Mesothelial cell of epicardium (in vitro differentiated cells): Measurements from ENCODE around the gene BICD2. TPM values are rescaled to one million over a fixed set of nuclear protein-coding genes. Genes with fewer than 3 reads are reported as not detected.

Experiments used
- DNase-seq, 2 experiments: peaks; one replicate each; pipeline ENCODE4 v3.0.0; 2021; ENCODE audit warnings: low spot score in 2 of 2; ENCODE audit not compliant: unreplicated experiment in 2 of 2
- H3K27ac Mint-ChIP-seq: 2 replicates; pipeline ENCODE4 v1.8.0; 2021; ENCODE audit warnings: mixed read lengths
- H3K27me3 Mint-ChIP-seq: 2 replicates; pipeline ENCODE4 v1.8.0; 2021; ENCODE audit warnings: low read depth, mixed read lengths
- H3K36me3 Mint-ChIP-seq: 2 replicates; pipeline ENCODE4 v1.8.0; 2021; ENCODE audit warnings: mixed read lengths
- H3K4me1 Mint-ChIP-seq: 2 replicates; pipeline ENCODE4 v1.8.0; 2021; ENCODE audit warnings: mixed read lengths
- H3K4me3 Mint-ChIP-seq: 2 replicates; pipeline ENCODE4 v1.8.0; 2021; ENCODE audit warnings: mild to moderate bottlenecking, moderate library complexity, mixed read lengths
- H3K9me3 Mint-ChIP-seq: 2 replicates; pipeline ENCODE4 v1.8.0; 2021; ENCODE audit warnings: mixed read lengths
- CTCF ChIP-seq: fragments of 200-600 bp; sonication (generic); IDR thresholded peaks from one replicate; pipeline ENCODE4 v1.5.0; 2021; ENCODE audit warnings: antibody characterized with exemption; ENCODE audit not compliant: unreplicated experiment
- total RNA-seq: library from RNA; stranded (reverse); gene quantifications from 3 replicates; pipeline ENCODE4 v1.2.1, GENCODE V29; 2021

Gene BICD2
- total RNA-seq, 1 donor from 2014 or later: 30.2 TPM

GRCh38 chr9:92774274-92774673 lies 9.6 kb upstream of the BICD2 start:
- DNase-seq: no peak
- H3K9me3 Mint-ChIP-seq: peaks cover 2% of the 10 kb centered on the region
- H3K27me3 Mint-ChIP-seq: peaks cover under 1% of the 10 kb centered on the region
- no peak overlapping the region for H3K4me3 Mint-ChIP-seq
- no peak for TF ChIP-seq CTCF
- H3K36me3 Mint-ChIP-seq: no peaks in the 10 kb centered on the region
- peaks cover 14% of the 10 kb centered on the region for H3K4me1 Mint-ChIP-seq
- H3K27ac Mint-ChIP-seq: no peak overlapping the region

DNA sequence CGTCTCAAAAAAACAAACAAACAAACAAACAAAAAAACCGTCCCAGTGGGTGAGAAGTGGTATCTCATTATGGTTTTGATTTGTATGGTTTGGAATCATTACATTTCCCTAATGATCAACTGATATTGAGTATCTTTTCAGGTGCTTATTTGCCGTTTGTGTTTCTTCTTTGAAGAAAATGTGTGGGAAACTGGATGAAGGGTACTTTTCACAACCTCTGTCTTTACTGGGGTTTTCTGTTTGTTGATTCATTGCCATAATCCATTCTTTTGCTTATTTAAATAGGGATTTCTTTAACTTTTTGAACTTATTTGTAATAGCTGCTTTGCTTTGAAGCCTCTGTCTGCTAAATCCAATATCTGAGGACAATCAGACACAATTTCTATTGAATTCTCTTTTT lies 9.2 kb upstream of the BICD2 start:
- no peak for DNase-seq
- Mint-ChIP-seq H3K4me1 (peaks cover 14% of the 10 kb centered on the region), H3K36me3 (no peaks in the 10 kb centered on the region), H3K9me3 (no peaks in the 10 kb centered on the region), H3K27me3 (no peaks in the 10 kb centered on the region), H3K27ac (no peak overlapping the region), H3K4me3 (no peak overlapping the region)
- no peak for TF ChIP-seq CTCF

- DNase-seq: no peak
- Mint-ChIP-seq H3K36me3 (no peaks in the 10 kb centered on the region), H3K4me3 (no peak overlapping the region), H3K4me1 (peaks cover 17% of the 10 kb centered on the region), H3K9me3 (no peaks in the 10 kb centered on the region), H3K27ac (peak overlapping the region; percentile 47), H3K27me3 (no peaks in the 10 kb centered on the region)
- no peak for TF ChIP-seq CTCF
Measured at GRCh38 chr9:92771309-92771708, 6.7 kb upstream of the BICD2 start.

- Mint-ChIP-seq H3K4me3 (no peak overlapping the region), H3K27ac (peak overlapping the region; percentile 60)
Measured at GRCh38 chr9:92770360-92770995, 5.8 kb upstream of the BICD2 start.

DNA sequence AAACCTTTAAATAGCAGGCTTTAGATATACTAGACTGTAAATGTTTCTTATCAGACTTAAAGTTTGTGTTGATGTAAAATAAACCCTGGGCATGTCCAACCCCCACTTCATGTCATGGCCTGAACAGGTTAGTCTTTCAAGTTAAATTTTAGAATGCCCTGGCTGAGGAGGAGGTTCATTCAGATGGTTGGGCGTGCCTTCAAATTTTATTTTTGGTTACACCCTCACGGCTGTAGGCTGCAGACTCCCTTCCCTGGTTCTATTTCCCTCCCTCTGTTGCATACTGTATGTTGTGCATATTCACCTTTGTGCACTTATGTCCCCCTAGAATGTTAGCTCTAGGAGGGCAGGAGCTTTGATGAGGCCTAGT lies 5.3 kb upstream of the BICD2 start:
- H3K4me3 Mint-ChIP-seq: no peak overlapping the region
- no peak overlapping the region for H3K27ac Mint-ChIP-seq
- no peaks in the 10 kb centered on the region for H3K27me3 Mint-ChIP-seq

More at GRCh38 chr9:92770360-92770995, 5.8 kb upstream of the BICD2 start:
- Mint-ChIP-seq H3K27me3 (no peaks in the 10 kb centered on the region), H3K36me3 (no peaks in the 10 kb centered on the region), H3K4me1 (peaks cover 25% of the 10 kb centered on the region), H3K9me3 (no peaks in the 10 kb centered on the region)
- DNase-seq: no peak
- no peak for TF ChIP-seq CTCF

More for the DNA sequence above, 5.3 kb upstream of the BICD2 start:
- no peaks in the 10 kb centered on the region for H3K36me3 Mint-ChIP-seq
- H3K9me3 Mint-ChIP-seq: no peaks in the 10 kb centered on the region
- peaks cover 26% of the 10 kb centered on the region for H3K4me1 Mint-ChIP-seq
- DNase-seq: no peak
- TF ChIP-seq CTCF: no peak
